Colonic mucosa (tissue), 4 donors: ENCODE data around the gene ZNF787. TPM values are rescaled to one million over a fixed set of nuclear protein-coding genes. Genes with fewer than 3 reads are reported as not detected.
A peak's percentile ranks its signal among the peaks of the same experiment; 100 is the strongest.

Experiments used
- DNase-seq: peaks from one replicate; pipeline ENCODE4 v3.0.0-alpha.2; 2020
- H3K27ac ChIP-seq: fragments of 200-600 bp; one replicate; pipeline ENCODE4 v1.8.0; 2021
- H3K27me3 ChIP-seq: fragments of 200-600 bp; one replicate; pipeline ENCODE4 v1.8.0; 2021
- H3K36me3 ChIP-seq: fragments of 200-600 bp; one replicate; pipeline ENCODE4 v1.8.0; 2021
- H3K4me1 ChIP-seq: fragments of 200-600 bp; one replicate; pipeline ENCODE4 v1.8.0; 2021; ENCODE audit warnings: mild to moderate bottlenecking
- H3K4me3 ChIP-seq: fragments of 200-600 bp; one replicate; pipeline ENCODE4 v1.8.0; 2021
- H3K9ac ChIP-seq, 2 donors: one replicate each; pipeline ENCODE4 v1.7.0; 2013; ENCODE audit warnings: control low read depth in 2 of 2, low read depth in 2 of 2, low read length in 2 of 2
- H3K9me3 ChIP-seq: fragments of 200-600 bp; one replicate; pipeline ENCODE4 v1.8.0; 2021
- CTCF ChIP-seq: fragments of 200-600 bp; IDR thresholded peaks from one replicate; pipeline ENCODE4 v1.8.0; 2022; ENCODE audit warnings: antibody characterized with exemption, mild to moderate bottlenecking
- intact Hi-C: fragments of 100-400 bp; cut with DNase I; formaldehyde crosslinking; loops from one replicate; pipeline ENCODE4 v1.14.1; 2022
- total RNA-seq, 2 donors: library from RNA; stranded (reverse); fragmentation: NEBNext Ultra II Directional in 1 of 2; extraction: Animal tissue kit (Norgen Biotek cat#: 25700) in 1 of 2; gene quantifications; one replicate each; pipeline ENCODE4 v1.2.1, GENCODE V29; 2021
- donor health status: healthy.
- donor health status: DM: no; HTN: no; CAD: no.
- donor health status: DM: no; HTN: no; CAD: no.

The ZNF787 gene
- total RNA-seq, 2 donors from 2014 or later = 52.1 to 69.2 TPM

GRCh38 chr19:56092685-56093631 lies 28.1 kb downstream of the ZNF787 start:
- DNase-seq = peak; percentile 16
- Histone ChIP-seq H3K4me1 (no peaks in the 10 kb centered on the region), H3K36me3 (no peaks in the 10 kb centered on the region)

GRCh38 chr19:56091751-56092546 lies 29.1 kb downstream of the ZNF787 start:
- Histone ChIP-seq H3K9me3 (no peaks in the 10 kb centered on the region), H3K9ac (peak overlapping the region in 1 of 2 donors; percentile 35), H3K4me1 (no peaks in the 10 kb centered on the region), H3K36me3 (no peaks in the 10 kb centered on the region), H3K27me3 (no peaks in the 10 kb centered on the region), H3K4me3 (no peak overlapping the region), H3K27ac (no peak overlapping the region)
- no peak for TF ChIP-seq CTCF
- DNase-seq = no peak
- intact Hi-C loops = no loop called here

More at GRCh38 chr19:56092685-56093631, 28.1 kb downstream of the ZNF787 start:
- no peak for TF ChIP-seq CTCF
- Histone ChIP-seq H3K9me3 (no peaks in the 10 kb centered on the region), H3K4me3 (no peak overlapping the region), H3K27ac (no peak overlapping the region), H3K27me3 (no peaks in the 10 kb centered on the region), H3K9ac (no peak overlapping the region)
- intact Hi-C loops = no loop called here

- Histone ChIP-seq H3K27me3 (no peaks in the 10 kb centered on the region), H3K4me1 (no peaks in the 10 kb centered on the region), H3K4me3 (no peak overlapping the region), H3K36me3 (no peaks in the 10 kb centered on the region), H3K9ac (no peak overlapping the region), H3K27ac (no peak overlapping the region), H3K9me3 (no peaks in the 10 kb centered on the region)
- intact Hi-C loops = no loop called here
- DNase-seq = no peak
- TF ChIP-seq CTCF = no peak
Measured at GRCh38 chr19:56091066-56091490, 30.0 kb downstream of the ZNF787 start.

- no peaks in the 10 kb centered on the region for H3K27me3 ChIP-seq
- no peak for TF ChIP-seq CTCF
Measured at GRCh38 chr19:56089344-56089743, 31.8 kb downstream of the ZNF787 start.

GRCh38 chr19:56088497-56089215 lies 32.4 kb downstream of the ZNF787 start:
- no peak for TF ChIP-seq CTCF
- no peak overlapping the region for H3K4me3 ChIP-seq
- H3K36me3 ChIP-seq = no peaks in the 10 kb centered on the region
- DNase-seq = no peak
- no peak overlapping the region for H3K9ac ChIP-seq
- H3K27me3 ChIP-seq = no peaks in the 10 kb centered on the region
- no peaks in the 10 kb centered on the region for H3K4me1 ChIP-seq
- H3K9me3 ChIP-seq = no peaks in the 10 kb centered on the region
- intact Hi-C loops = no loop called here
- no peak overlapping the region for H3K27ac ChIP-seq

More at GRCh38 chr19:56089344-56089743, 31.8 kb downstream of the ZNF787 start:
- Histone ChIP-seq H3K9ac (no peak overlapping the region), H3K4me1 (no peaks in the 10 kb centered on the region), H3K4me3 (no peak overlapping the region), H3K27ac (no peak overlapping the region), H3K36me3 (no peaks in the 10 kb centered on the region), H3K9me3 (no peaks in the 10 kb centered on the region)
- DNase-seq = no peak
- intact Hi-C loops = no loop called here
